GM12878 (cell line): Measurements from ENCODE around the gene EMSY.

Experiments
- BRCA1 ChIP-seq: IDR thresholded peaks from 2 replicates; pipeline ENCODE4 v1.6.1; 2011; ENCODE audit warnings: low read depth, low read length, improper control_type of control experiment
- CHD4 ChIP-seq: fragments of 200-600 bp; sonication (generic); IDR thresholded peaks from 2 replicates; pipeline ENCODE4 v1.6.1; 2016; ENCODE audit warnings: mild to moderate bottlenecking
- CREB1 ChIP-seq: IDR thresholded peaks from 2 replicates; pipeline ENCODE4 v1.6.1; 2012; ENCODE audit warnings: low read depth, mild to moderate bottlenecking, inconsistent platforms
- CTCF ChIP-seq, 3 experiments: IDR thresholded peaks in 2 of 3; conservative IDR thresholded peaks in 1 of 3; 2 replicates each; pipeline ENCODE4 v1.5.1; 2011; ENCODE audit warnings: low read depth in 3 of 3, low read length in 3 of 3, mild to moderate bottlenecking in 3 of 3, control low read depth in 2 of 3, moderate library complexity in 2 of 3, inconsistent platforms in 1 of 3, mixed read lengths in 1 of 3; ENCODE audit not compliant: control insufficient read depth in 2 of 3, insufficient read depth in 1 of 3; ENCODE audit errors: extremely low read depth in 1 of 3
- DPF2 ChIP-seq: fragments of 450-650 bp; IDR thresholded peaks from 2 replicates; pipeline ENCODE4 v1.6.1; 2017; ENCODE audit warnings: mild to moderate bottlenecking
- GABPA ChIP-seq: IDR thresholded peaks from 2 replicates; pipeline ENCODE4 v1.6.1; 2014; ENCODE audit warnings: antibody characterized with exemption, low read depth, mild to moderate bottlenecking, inconsistent platforms
- NR2C2 ChIP-seq: IDR thresholded peaks from 2 replicates; pipeline ENCODE4 v1.6.1; 2011; ENCODE audit warnings: borderline replicate concordance, low read depth; ENCODE audit not compliant: control insufficient read depth, insufficient read length
- NR2F1 ChIP-seq: fragments of 450-650 bp; conservative IDR thresholded peaks from 2 replicates; pipeline ENCODE4 v1.6.1; 2017; ENCODE audit warnings: mild to moderate bottlenecking
- TCF3 ChIP-seq: IDR thresholded peaks from 2 replicates; pipeline ENCODE4 v1.6.1; 2012; ENCODE audit warnings: low read depth, mild to moderate bottlenecking, low read length, borderline replicate concordance; ENCODE audit not compliant: insufficient read depth
- TCF7 ChIP-seq: IDR thresholded peaks from 2 replicates; pipeline ENCODE4 v1.6.1; 2014; ENCODE audit warnings: antibody characterized with exemption, borderline replicate concordance
- ZNF592 ChIP-seq: fragments of 450-650 bp; IDR thresholded peaks from 2 replicates; pipeline ENCODE4 v1.6.1; 2017; ENCODE audit warnings: mild to moderate bottlenecking, moderate library complexity

GRCh38 chr11:76491644-76492043, 46.8 kb downstream of the EMSY start:
- TF ChIP-seq CTCF (IDR thresholded peaks at IDR 0.05 in 2 of 3, conservative IDR thresholded peaks at IDR 0.05 in 1 of 3; ENCODE audit: control insufficient read depth in 2 of 3, extremely low read depth in 1 of 3, insufficient read depth in 1 of 3, low read depth in 3 of 3, low read length in 3 of 3) (no peak), ZNF592 (no peak), NR2F1 (no peak), TCF3 (no peak), BRCA1 (no peak), CREB1 (no peak), TCF7 (no peak), DPF2 (no peak), CHD4 (no peak), NR2C2 (no peak), GABPA (no peak)
